Thyroid gland (tissue), 4 donors: ENCODE measurements around the gene TSEN2.

Experiments used
- CTCF ChIP-seq, 6 experiments: fragments of 200-600 bp in 3 of 6; fragments of 450-650 bp in 3 of 6; sonication (generic) in 3 of 6; IDR thresholded peaks; one replicate each; pipeline ENCODE4 v1.5.1; 2016 to 2019; ENCODE audit warnings: antibody characterized with exemption in 6 of 6, mild to moderate bottlenecking in 2 of 6, inconsistent platforms in 1 of 6, moderate library complexity in 1 of 6
- POLR2A ChIP-seq, 2 donors: fragments of 450-650 bp; IDR thresholded peaks; one replicate each; pipeline ENCODE4 v1.6.1; 2017; ENCODE audit warnings: antibody characterized with exemption in 2 of 2, mild to moderate bottlenecking in 2 of 2, moderate library complexity in 1 of 2

GRCh38 chr3:12486001-12486400 is 1.7 kb downstream of the TSEN2 start:
- TF ChIP-seq CTCF (IDR thresholded peaks at IDR 0.05) (no peak), POLR2A (IDR thresholded peaks at IDR 0.05) (no peak)
